GM18526 (cell line): Measurements from ENCODE around the gene CMTR1.

Source experiments
- POLR2A ChIP-seq: IDR thresholded peaks from 3 replicates; pipeline ENCODE4 v1.6.1; 2011; ENCODE audit not compliant: insufficient read length; ENCODE audit errors: extremely low read depth

The CMTR1 gene

GRCh38 chr6:37432916-37433656 lies at the start of gene CMTR1:
CMTR1 (plus strand) TSS chr6:37433221; CDS start chr6:37435630, 2,409 bp downstream.
- peak; percentile 78 for TF ChIP-seq POLR2A

- no peak for TF ChIP-seq POLR2A
These were observed 44.4 kb upstream of the CMTR1 start for GRCh38 chr6:37388578-37388977.

GRCh38 chr6:37389857-37390256 lies 43.2 kb upstream of the CMTR1 start:
- TF ChIP-seq POLR2A = no peak

- TF ChIP-seq POLR2A = no peak
These were observed 41.9 kb upstream of the CMTR1 start for GRCh38 chr6:37391120-37391519.

GRCh38 chr6:37392821-37393220 lies 40.2 kb upstream of the CMTR1 start:
- no peak for TF ChIP-seq POLR2A

- TF ChIP-seq POLR2A = no peak
These were observed 39.6 kb upstream of the CMTR1 start for GRCh38 chr6:37393381-37393929.

GRCh38 chr6:37396571-37397180 lies 36.3 kb upstream of the CMTR1 start:
- TF ChIP-seq POLR2A = no peak

- TF ChIP-seq POLR2A = no peak
These were observed 33.9 kb upstream of the CMTR1 start for GRCh38 chr6:37399131-37399530.

GRCh38 chr6:37399795-37400490 lies 33.1 kb upstream of the CMTR1 start:
- no peak for TF ChIP-seq POLR2A

GRCh38 chr6:37406726-37407341 lies 26.2 kb upstream of the CMTR1 start:
- no peak for TF ChIP-seq POLR2A

GRCh38 chr6:37407948-37408347 lies 25.1 kb upstream of the CMTR1 start:
- no peak for TF ChIP-seq POLR2A

GRCh38 chr6:37409501-37409900 lies 23.5 kb upstream of the CMTR1 start:
- no peak for TF ChIP-seq POLR2A

- no peak for TF ChIP-seq POLR2A
These were observed 15.6 kb upstream of the CMTR1 start for GRCh38 chr6:37417393-37417792.

- TF ChIP-seq POLR2A = no peak
These were observed 14.3 kb upstream of the CMTR1 start for GRCh38 chr6:37418722-37419121.
